ENCODE results near the gene AKT2. TPM values are rescaled to one million over a fixed set of nuclear protein-coding genes. Genes with fewer than 3 reads are reported as not detected.

AKT2 gene
- total RNA-seq, 1 experiment from 2014 or later, result 141 TPM

GRCh38 chr19:40235238-40236025, 49.7 kb downstream of the AKT2 start:
- no peak overlapping the region for H3K27ac ChIP-seq (ENCODE audit: low read depth, low read length)
- no peaks in the 10 kb centered on the region for H4K20me1 ChIP-seq (ENCODE audit: insufficient read depth)
- H3K27me3 ChIP-seq (ENCODE audit: insufficient read depth, low read length), result no peaks in the 10 kb centered on the region
- ChIA-PET RAD21 (ENCODE audit: low non-redundant PET in 1 of 2, low total read pairs in 2 of 2, uncharacterized antibody in 2 of 2, unreplicated experiment in 2 of 2) (no interaction called here), CTCF (no interaction called here), POLR2A (no interaction called here)
- peaks cover 22 to 30% of the 10 kb centered on the region in 2 experiments for H3K4me1 ChIP-seq (ENCODE audit: control insufficient read depth in 1 of 2, insufficient read depth in 2 of 2, low read length in 2 of 2)
- intact Hi-C loops (cut with micrococcal nuclease), result no loop called here
- H3K9me3 ChIP-seq (ENCODE audit: control insufficient read depth in 1 of 2, insufficient read depth in 1 of 2, low read depth in 1 of 2, low read length in 2 of 2), result no peaks in the 10 kb centered on the region
- H3K4me2 ChIP-seq (ENCODE audit: low read length), result no peak overlapping the region
- H3K9ac ChIP-seq (ENCODE audit: low read length), result no peak overlapping the region
- TF ChIP-seq YY1 (IDR thresholded peaks at IDR 0.05; ENCODE audit: extremely low read depth, insufficient replicate concordance, low read depth, low read length) (no peak), RAD21 (IDR thresholded peaks at IDR 0.05; ENCODE audit: low read depth) (peak; percentile 50), ELF1 (IDR thresholded peaks at IDR 0.05; ENCODE audit: borderline replicate concordance, low read depth) (no peak), SRF (IDR thresholded peaks at IDR 0.05; ENCODE audit: low read depth) (no peak), SP1 (IDR thresholded peaks at IDR 0.05; ENCODE audit: low read depth) (no peak), CEBPB (IDR thresholded peaks at IDR 0.05; ENCODE audit: low read depth) (no peak), JUND (IDR thresholded peaks at IDR 0.05) (no peak), CBX3 (IDR thresholded peaks at IDR 0.05; ENCODE audit: low read depth) (no peak)
- TF ChIP-seq, protein P1, sequence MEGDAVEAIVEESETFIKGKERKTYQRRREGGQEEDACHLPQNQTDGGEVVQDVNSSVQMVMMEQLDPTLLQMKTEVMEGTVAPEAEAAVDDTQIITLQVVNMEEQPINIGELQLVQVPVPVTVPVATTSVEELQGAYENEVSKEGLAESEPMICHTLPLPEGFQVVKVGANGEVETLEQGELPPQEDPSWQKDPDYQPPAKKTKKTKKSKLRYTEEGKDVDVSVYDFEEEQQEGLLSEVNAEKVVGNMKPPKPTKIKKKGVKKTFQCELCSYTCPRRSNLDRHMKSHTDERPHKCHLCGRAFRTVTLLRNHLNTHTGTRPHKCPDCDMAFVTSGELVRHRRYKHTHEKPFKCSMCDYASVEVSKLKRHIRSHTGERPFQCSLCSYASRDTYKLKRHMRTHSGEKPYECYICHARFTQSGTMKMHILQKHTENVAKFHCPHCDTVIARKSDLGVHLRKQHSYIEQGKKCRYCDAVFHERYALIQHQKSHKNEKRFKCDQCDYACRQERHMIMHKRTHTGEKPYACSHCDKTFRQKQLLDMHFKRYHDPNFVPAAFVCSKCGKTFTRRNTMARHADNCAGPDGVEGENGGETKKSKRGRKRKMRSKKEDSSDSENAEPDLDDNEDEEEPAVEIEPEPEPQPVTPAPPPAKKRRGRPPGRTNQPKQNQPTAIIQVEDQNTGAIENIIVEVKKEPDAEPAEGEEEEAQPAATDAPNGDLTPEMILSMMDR (IDR thresholded peaks at IDR 0.05 in 2 of 3, conservative IDR thresholded peaks at IDR 0.05 in 1 of 3; ENCODE audit: borderline replicate concordance in 1 of 3, insufficient read depth in 1 of 3, low read depth in 2 of 3, low read length in 2 of 3), result peak; percentile 20 to 63 (median 54); a peak in 5 of 6 replicates
- TF ChIP-seq, protein P2, sequence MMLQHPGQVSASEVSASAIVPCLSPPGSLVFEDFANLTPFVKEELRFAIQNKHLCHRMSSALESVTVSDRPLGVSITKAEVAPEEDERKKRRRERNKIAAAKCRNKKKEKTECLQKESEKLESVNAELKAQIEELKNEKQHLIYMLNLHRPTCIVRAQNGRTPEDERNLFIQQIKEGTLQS (IDR thresholded peaks at IDR 0.05), result no peak
- no TSS peak for BruUV-seq (replicated peaks)
- H3K9me2 ChIP-seq (ENCODE audit: insufficient read depth), result no peaks in the 10 kb centered on the region
- H3K79me2 ChIP-seq (ENCODE audit: insufficient read depth, low read length), result no peaks in the 10 kb centered on the region
- H3K4me3 ChIP-seq (replicated peaks in 1 of 2; ENCODE audit: low read depth in 1 of 2, low read length in 2 of 2), result no peak overlapping the region
- no peak overlapping the region for H2AFZ ChIP-seq (ENCODE audit: low read depth, low read length, poor library complexity, severe bottlenecking)
- H3K36me3 ChIP-seq (ENCODE audit: control insufficient read depth in 1 of 2, insufficient read depth in 2 of 2, low read length in 2 of 2), result peaks cover 6 to 10% of the 10 kb centered on the region in 2 experiments; a peak in 3 of 4 replicates
- DNase-seq (ENCODE audit: low read depth, low spot score) (no peak), ATAC-seq (no peak)
